ENCODE results near the gene GRM7.

The GRM7 gene

DNA sequence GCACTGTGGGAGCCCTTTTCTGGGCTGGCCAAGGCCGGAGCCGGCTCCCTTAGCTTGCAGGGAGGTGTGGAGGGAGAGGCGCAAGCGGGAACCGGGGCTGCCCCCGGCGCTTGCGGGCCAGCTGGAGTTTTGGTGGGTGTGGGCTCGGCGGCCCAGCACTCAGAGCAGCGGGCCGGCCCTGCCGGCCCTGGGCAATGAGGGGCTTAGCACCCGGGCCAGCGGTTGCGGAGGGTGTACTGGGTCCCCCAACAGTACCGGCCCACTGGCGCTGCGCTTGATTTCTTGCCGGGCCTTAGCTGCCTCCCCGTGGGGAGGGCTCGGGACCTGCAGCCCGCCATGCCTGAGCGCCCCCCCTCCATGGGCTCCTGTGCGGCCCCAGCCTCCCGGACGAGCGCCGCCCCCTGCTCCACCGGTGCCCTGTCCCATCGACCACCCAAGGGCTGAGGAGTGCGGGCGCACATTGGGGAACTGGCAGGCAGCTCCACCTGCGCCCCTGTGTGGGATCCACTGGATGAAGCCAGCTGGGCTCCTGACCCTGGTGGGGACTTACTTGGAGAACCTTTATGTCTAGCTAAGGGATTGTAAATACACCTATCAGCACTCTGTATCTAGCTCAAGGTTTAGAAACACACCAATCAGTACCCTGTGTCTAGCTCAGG, 707.7 kb downstream of the GRM7 start:
- H3K4me2 ChIP-seq (ENCODE audit: low read length) = no peak overlapping the region
- no peak overlapping the region for H3K9ac ChIP-seq (ENCODE audit: low read length)
- H3K4me3 ChIP-seq (ENCODE audit: low read depth, low read length) = no peak overlapping the region
- no peaks in the 10 kb centered on the region for H3K4me1 ChIP-seq (ENCODE audit: control insufficient read depth in 1 of 2, insufficient read depth in 2 of 2, low read length in 2 of 2)
- no peak overlapping the region for H2AFZ ChIP-seq (ENCODE audit: insufficient read depth, low read length, poor library complexity)
- no peak overlapping the region for H4K8ac ChIP-seq (ENCODE audit: low read depth, low read length)
- no peaks in the 10 kb centered on the region for H3K79me2 ChIP-seq (ENCODE audit: control insufficient read depth, insufficient read depth, low read length, poor library complexity)
- H2AK5ac ChIP-seq (ENCODE audit: low read length) = no peak overlapping the region
- no peak overlapping the region for H2BK5ac ChIP-seq (ENCODE audit: low read depth, low read length, poor library complexity)
- H2BK12ac ChIP-seq (ENCODE audit: low read length) = no peak overlapping the region
- H3K79me1 ChIP-seq (ENCODE audit: low read length) = no peaks in the 10 kb centered on the region
- H3K23ac ChIP-seq (ENCODE audit: low read length) = no peak overlapping the region
- no peak overlapping the region for H3K4ac ChIP-seq (ENCODE audit: low read depth, low read length)
- WGBS (ENCODE audit: extremely low coverage, insufficient coverage, insufficient read length) = no CpG with 5 or more reads among the region's 34 CpGs
- no peak overlapping the region for H3K14ac ChIP-seq (ENCODE audit: low read length)
- no peaks in the 10 kb centered on the region for H3K9me3 ChIP-seq (ENCODE audit: insufficient read depth, low read depth, low read length)
- H3K36me3 ChIP-seq (ENCODE audit: control insufficient read depth in 1 of 2, insufficient read depth in 2 of 2, low read length in 2 of 2) = no peaks in the 10 kb centered on the region
- DNase-seq = no peak
- H3K27me3 ChIP-seq (ENCODE audit: insufficient read depth, low read length) = no peaks in the 10 kb centered on the region
- no peak overlapping the region for H4K91ac ChIP-seq (ENCODE audit: low read depth, low read length)
- no peak overlapping the region for H3K18ac ChIP-seq (ENCODE audit: low read length)
- H3K27ac ChIP-seq (ENCODE audit: low read depth, low read length) = no peak overlapping the region
- H4K12ac ChIP-seq (ENCODE audit: low read depth, low read length) = no peak overlapping the region
- H2BK120ac ChIP-seq (ENCODE audit: insufficient read depth, low read length, poor library complexity) = no peak overlapping the region

DNA sequence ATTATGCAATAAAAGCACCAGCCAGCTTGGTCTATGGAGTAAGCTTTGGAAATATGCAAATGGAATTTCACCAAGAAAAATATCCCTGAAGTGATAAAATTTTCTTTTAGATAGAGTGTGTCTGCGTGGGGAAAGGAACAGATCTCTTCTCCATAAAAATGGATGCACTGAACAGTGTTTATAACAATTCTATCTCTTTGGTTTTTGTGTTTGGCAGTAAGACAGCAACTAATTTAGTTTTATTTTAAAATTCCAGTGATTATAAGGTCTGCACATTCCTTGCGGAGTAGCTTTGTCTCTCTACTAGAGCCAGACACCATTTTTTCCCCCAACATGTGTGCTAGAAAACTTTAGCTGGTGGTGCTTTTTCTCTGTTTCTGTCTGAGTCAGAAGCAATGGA, 712.4 kb downstream of the GRM7 start:
- H3K14ac ChIP-seq (ENCODE audit: low read length) = no peak overlapping the region
- no peak overlapping the region for H4K8ac ChIP-seq (ENCODE audit: low read depth, low read length)
- no peak overlapping the region for H4K12ac ChIP-seq (ENCODE audit: low read depth, low read length)
- no peak overlapping the region for H3K4me3 ChIP-seq (ENCODE audit: low read depth, low read length)
- H3K27me3 ChIP-seq (ENCODE audit: insufficient read depth, low read length) = no peaks in the 10 kb centered on the region
- no peaks in the 10 kb centered on the region for H3K4me1 ChIP-seq (ENCODE audit: control insufficient read depth in 1 of 2, insufficient read depth in 2 of 2, low read length in 2 of 2)
- no peak overlapping the region for H2BK12ac ChIP-seq (ENCODE audit: low read length)
- no peak for DNase-seq
- H3K36me3 ChIP-seq (ENCODE audit: control insufficient read depth in 1 of 2, insufficient read depth in 2 of 2, low read length in 2 of 2) = no peaks in the 10 kb centered on the region
- H3K4ac ChIP-seq (ENCODE audit: low read depth, low read length) = no peak overlapping the region
- H2BK120ac ChIP-seq (ENCODE audit: insufficient read depth, low read length, poor library complexity) = no peak overlapping the region
- no peak overlapping the region for H3K9ac ChIP-seq (ENCODE audit: low read length)
- no peaks in the 10 kb centered on the region for H3K79me2 ChIP-seq (ENCODE audit: control insufficient read depth, insufficient read depth, low read length, poor library complexity)
- no peak overlapping the region for H2AFZ ChIP-seq (ENCODE audit: insufficient read depth, low read length, poor library complexity)
- no peak overlapping the region for H4K91ac ChIP-seq (ENCODE audit: low read depth, low read length)
- no peaks in the 10 kb centered on the region for H3K79me1 ChIP-seq (ENCODE audit: low read length)
- H2BK5ac ChIP-seq (ENCODE audit: low read depth, low read length, poor library complexity) = no peak overlapping the region
- no CpG with 5 or more reads among the region's 2 CpGs for WGBS (ENCODE audit: extremely low coverage, insufficient coverage, insufficient read length)
- no peak overlapping the region for H3K18ac ChIP-seq (ENCODE audit: low read length)
- H3K23ac ChIP-seq (ENCODE audit: low read length) = no peak overlapping the region
- no peak overlapping the region for H3K27ac ChIP-seq (ENCODE audit: low read depth, low read length)
- no peak overlapping the region for H3K4me2 ChIP-seq (ENCODE audit: low read length)
- no peaks in the 10 kb centered on the region for H3K9me3 ChIP-seq (ENCODE audit: insufficient read depth, low read depth, low read length)
- no peak overlapping the region for H2AK5ac ChIP-seq (ENCODE audit: low read length)

GRCh38 chr3:7574435-7574834, 713.5 kb downstream of the GRM7 start:
- no peak overlapping the region for H3K4me3 ChIP-seq (ENCODE audit: low read depth, low read length)
- H3K79me1 ChIP-seq (ENCODE audit: low read length) = no peaks in the 10 kb centered on the region
- no peak overlapping the region for H4K91ac ChIP-seq (ENCODE audit: low read depth, low read length)
- H2BK12ac ChIP-seq (ENCODE audit: low read length) = no peak overlapping the region
- H4K8ac ChIP-seq (ENCODE audit: low read depth, low read length) = no peak overlapping the region
- H3K27ac ChIP-seq (ENCODE audit: low read depth, low read length) = no peak overlapping the region
- H2AFZ ChIP-seq (ENCODE audit: insufficient read depth, low read length, poor library complexity) = no peak overlapping the region
- no peak for DNase-seq
- H3K79me2 ChIP-seq (ENCODE audit: control insufficient read depth, insufficient read depth, low read length, poor library complexity) = no peaks in the 10 kb centered on the region
- no peak overlapping the region for H3K18ac ChIP-seq (ENCODE audit: low read length)
- WGBS (ENCODE audit: extremely low coverage, insufficient coverage, insufficient read length) = no CpG with 5 or more reads among the region's 5 CpGs
- no peak overlapping the region for H2BK120ac ChIP-seq (ENCODE audit: insufficient read depth, low read length, poor library complexity)
- H3K23ac ChIP-seq (ENCODE audit: low read length) = no peak overlapping the region
- no peak overlapping the region for H3K4ac ChIP-seq (ENCODE audit: low read depth, low read length)
- H2BK5ac ChIP-seq (ENCODE audit: low read depth, low read length, poor library complexity) = no peak overlapping the region
- no peaks in the 10 kb centered on the region for H3K4me1 ChIP-seq (ENCODE audit: control insufficient read depth in 1 of 2, insufficient read depth in 2 of 2, low read length in 2 of 2)
- no peaks in the 10 kb centered on the region for H3K9me3 ChIP-seq (ENCODE audit: insufficient read depth, low read depth, low read length)
- no peak overlapping the region for H4K12ac ChIP-seq (ENCODE audit: low read depth, low read length)
- no peak overlapping the region for H3K4me2 ChIP-seq (ENCODE audit: low read length)
- no peaks in the 10 kb centered on the region for H3K36me3 ChIP-seq (ENCODE audit: control insufficient read depth in 1 of 2, insufficient read depth in 2 of 2, low read length in 2 of 2)
- no peak overlapping the region for H3K9ac ChIP-seq (ENCODE audit: low read length)
- H2AK5ac ChIP-seq (ENCODE audit: low read length) = no peak overlapping the region
- H3K27me3 ChIP-seq (ENCODE audit: insufficient read depth, low read length) = no peaks in the 10 kb centered on the region
- H3K14ac ChIP-seq (ENCODE audit: low read length) = no peak overlapping the region

DNA sequence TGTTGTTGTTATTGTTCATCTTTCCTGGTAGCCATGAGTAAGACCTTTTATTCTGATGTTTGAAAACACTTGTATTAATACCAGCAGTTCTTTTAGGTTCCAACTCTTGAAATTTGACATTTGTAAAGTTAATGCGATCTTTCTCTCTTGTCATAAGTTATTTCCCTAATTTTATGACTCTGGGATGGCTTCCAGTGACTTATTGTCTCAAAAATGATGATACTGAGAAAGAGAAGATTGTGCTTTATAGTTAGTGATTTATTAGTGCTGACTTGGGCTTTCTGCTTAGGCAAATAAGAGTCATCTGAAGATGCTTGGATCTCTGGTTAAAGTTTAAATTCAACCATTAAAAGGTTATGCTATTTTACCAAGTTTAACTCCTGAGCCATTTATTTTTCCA, 715.2 kb downstream of the GRM7 start:
- Histone ChIP-seq H3K9ac (ENCODE audit: low read length) (no peak overlapping the region), H3K14ac (ENCODE audit: low read length) (no peak overlapping the region), H3K4me1 (ENCODE audit: control insufficient read depth in 1 of 2, insufficient read depth in 2 of 2, low read length in 2 of 2) (no peaks in the 10 kb centered on the region), H4K8ac (ENCODE audit: low read depth, low read length) (no peak overlapping the region), H3K79me1 (ENCODE audit: low read length) (no peaks in the 10 kb centered on the region), H3K23ac (ENCODE audit: low read length) (no peak overlapping the region), H3K36me3 (ENCODE audit: control insufficient read depth in 1 of 2, insufficient read depth in 2 of 2, low read length in 2 of 2) (no peaks in the 10 kb centered on the region), H4K91ac (ENCODE audit: low read depth, low read length) (no peak overlapping the region), H3K4me2 (ENCODE audit: low read length) (no peak overlapping the region), H3K18ac (ENCODE audit: low read length) (no peak overlapping the region), H2BK120ac (ENCODE audit: insufficient read depth, low read length, poor library complexity) (no peak overlapping the region), H3K79me2 (ENCODE audit: control insufficient read depth, insufficient read depth, low read length, poor library complexity) (no peaks in the 10 kb centered on the region), H3K4ac (ENCODE audit: low read depth, low read length) (no peak overlapping the region), H3K27me3 (ENCODE audit: insufficient read depth, low read length) (no peaks in the 10 kb centered on the region), H2BK5ac (ENCODE audit: low read depth, low read length, poor library complexity) (no peak overlapping the region), H3K9me3 (ENCODE audit: insufficient read depth, low read depth, low read length) (no peaks in the 10 kb centered on the region), H3K27ac (ENCODE audit: low read depth, low read length) (no peak overlapping the region), H4K12ac (ENCODE audit: low read depth, low read length) (no peak overlapping the region), H2BK12ac (ENCODE audit: low read length) (no peak overlapping the region), H2AK5ac (ENCODE audit: low read length) (no peak overlapping the region), H3K4me3 (ENCODE audit: low read depth, low read length) (no peak overlapping the region), H2AFZ (ENCODE audit: insufficient read depth, low read length, poor library complexity) (no peak overlapping the region)
- no CpG with 5 or more reads among the region's 1 CpG for WGBS (ENCODE audit: extremely low coverage, insufficient coverage, insufficient read length)
- no peak for DNase-seq
